ENCODE results near the gene CLDN20. TPM values are rescaled to one million over a fixed set of nuclear protein-coding genes. Genes with fewer than 3 reads are reported as not detected.

CLDN20 gene
- total and polyA plus RNA-seq, 10 of the 15 experiments (the other 5 are each of a cell fraction or from before 2014, with no cell fraction given), result 0.13 to 0.23 TPM; not detected in 8

DNA sequence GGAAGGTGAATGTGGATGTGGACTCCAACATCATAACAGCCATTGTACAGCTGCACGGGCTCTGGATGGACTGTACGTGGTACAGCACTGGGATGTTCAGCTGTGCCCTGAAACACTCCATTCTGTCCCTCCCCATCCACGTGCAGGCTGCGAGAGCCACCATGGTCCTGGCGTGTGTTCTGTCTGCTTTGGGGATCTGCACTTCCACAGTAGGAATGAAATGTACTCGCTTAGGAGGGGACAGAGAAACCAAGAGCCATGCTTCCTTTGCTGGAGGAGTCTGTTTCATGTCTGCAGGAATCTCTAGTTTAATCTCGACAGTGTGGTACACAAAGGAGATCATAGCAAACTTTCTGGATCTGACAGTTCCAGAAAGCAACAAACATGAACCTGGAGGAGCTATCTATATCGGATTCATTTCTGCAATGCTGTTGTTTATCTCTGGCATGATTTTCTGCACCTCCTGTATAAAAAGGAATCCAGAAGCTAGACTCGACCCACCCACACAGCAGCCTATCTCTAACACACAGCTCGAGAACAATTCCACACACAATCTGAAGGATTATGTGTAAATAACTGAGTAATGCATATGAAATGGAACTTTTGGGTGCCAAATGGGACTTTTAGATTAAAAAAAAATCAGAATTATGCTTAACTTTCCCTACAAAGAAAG, 12.1 kb downstream of the CLDN20 start:
- TF ChIP-seq NFXL1 (IDR thresholded peaks at IDR 0.05; ENCODE audit: borderline replicate concordance) (no peak), USF1 (IDR thresholded peaks at IDR 0.05; ENCODE audit: borderline replicate concordance, extremely low read length, insufficient read depth, low read depth, low read length) (no peak), MYC (IDR thresholded peaks at IDR 0.05; ENCODE audit: insufficient read depth, insufficient read length, insufficient replicate concordance, low read length, severe bottlenecking) (no peak)
- TF ChIP-seq, protein P1, sequence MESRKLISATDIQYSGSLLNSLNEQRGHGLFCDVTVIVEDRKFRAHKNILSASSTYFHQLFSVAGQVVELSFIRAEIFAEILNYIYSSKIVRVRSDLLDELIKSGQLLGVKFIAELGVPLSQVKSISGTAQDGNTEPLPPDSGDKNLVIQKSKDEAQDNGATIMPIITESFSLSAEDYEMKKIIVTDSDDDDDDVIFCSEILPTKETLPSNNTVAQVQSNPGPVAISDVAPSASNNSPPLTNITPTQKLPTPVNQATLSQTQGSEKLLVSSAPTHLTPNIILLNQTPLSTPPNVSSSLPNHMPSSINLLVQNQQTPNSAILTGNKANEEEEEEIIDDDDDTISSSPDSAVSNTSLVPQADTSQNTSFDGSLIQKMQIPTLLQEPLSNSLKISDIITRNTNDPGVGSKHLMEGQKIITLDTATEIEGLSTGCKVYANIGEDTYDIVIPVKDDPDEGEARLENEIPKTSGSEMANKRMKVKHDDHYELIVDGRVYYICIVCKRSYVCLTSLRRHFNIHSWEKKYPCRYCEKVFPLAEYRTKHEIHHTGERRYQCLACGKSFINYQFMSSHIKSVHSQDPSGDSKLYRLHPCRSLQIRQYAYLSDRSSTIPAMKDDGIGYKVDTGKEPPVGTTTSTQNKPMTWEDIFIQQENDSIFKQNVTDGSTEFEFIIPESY (IDR thresholded peaks at IDR 0.05), result no peak
- Histone ChIP-seq H3K36me3 (ENCODE audit: control insufficient read depth in 2 of 2, insufficient read depth in 2 of 2, low read length in 1 of 2) (peaks cover 5 to 18% of the 10 kb centered on the region in 2 experiments), H3K9me3 (replicated peaks; ENCODE audit: control insufficient read depth, insufficient read depth, low read length) (no peaks in the 10 kb centered on the region), H3K4me3 (no peak overlapping the region), H3K9ac (ENCODE audit: control insufficient read depth, insufficient read depth, low read length) (no peak overlapping the region), H4K20me1 (ENCODE audit: control insufficient read depth, insufficient read depth) (no peaks in the 10 kb centered on the region), H3K4me1 (ENCODE audit: control insufficient read depth, insufficient read depth, low read length) (no peaks in the 10 kb centered on the region), H2AFZ (ENCODE audit: control insufficient read depth, low read depth, low read length) (no peak overlapping the region), H3K27me3 (replicated peaks in 1 of 2; ENCODE audit: control insufficient read depth in 2 of 2, insufficient read depth in 2 of 2, low read length in 1 of 2) (no peaks in the 10 kb centered on the region), H3K27ac (ENCODE audit: control insufficient read depth, insufficient read depth) (no peak overlapping the region), H3K4me2 (ENCODE audit: control insufficient read depth, insufficient read depth) (no peak overlapping the region), H3K79me2 (ENCODE audit: control insufficient read depth, insufficient read depth, low read length) (no peaks in the 10 kb centered on the region; the same call in 1 of the 2 replicates)
- WGBS (ENCODE audit: insufficient coverage, insufficient replicate concordance, low lambda C conversion rate, missing lambda C conversion rate), result 98% methylated on average over 10 of the region's 10 CpGs
- intact Hi-C loops (cut with micrococcal nuclease; ENCODE audit: unreplicated experiment), result no loop called here
- ChIA-PET SMC1A (ENCODE audit: uncharacterized antibody, unreplicated experiment) (interaction anchor here (1.2 to 2.4 kb wide), 6 partner anchors 13 to 212 kb away, joined by 3 to 10 read pairs (median 4); no protein-coding TSS in a partner anchor), POLR2A (interaction anchor here (0.5 kb wide), 1 partner anchor 10 kb away, joined by 3 read pairs; no protein-coding TSS in a partner anchor), RAD21 (ENCODE audit: unreplicated experiment) (interaction anchor here (1.2 kb wide), 1 partner anchor 28 kb away, joined by 3 read pairs; no protein-coding TSS in a partner anchor), CTCF (interaction anchor here (1.2 to 2.7 kb wide), 5 partner anchors 8 to 97 kb away, joined by 3 to 13 read pairs (median 4); no protein-coding TSS in a partner anchor)
- no TSS peak for BruUV-seq (replicated peaks)
- no peak for FAIRE-seq
- ATAC-seq, result no peak
- in situ Hi-C loops (cut with MboI), result no loop called here
- no peak for DNase-seq (ENCODE audit: low read depth, low spot score)

Data from GM12878 (cell line).